Measurements from ENCODE around the gene PRR14L.
A peak's percentile ranks its signal among the peaks of the same experiment; 100 is the strongest.
"Not testable (repeated sequence)": the region's sequence is repeated elsewhere in the genome, so short reads cannot be mapped to it uniquely, and the experiment has no call there.

PRR14L gene

DNA sequence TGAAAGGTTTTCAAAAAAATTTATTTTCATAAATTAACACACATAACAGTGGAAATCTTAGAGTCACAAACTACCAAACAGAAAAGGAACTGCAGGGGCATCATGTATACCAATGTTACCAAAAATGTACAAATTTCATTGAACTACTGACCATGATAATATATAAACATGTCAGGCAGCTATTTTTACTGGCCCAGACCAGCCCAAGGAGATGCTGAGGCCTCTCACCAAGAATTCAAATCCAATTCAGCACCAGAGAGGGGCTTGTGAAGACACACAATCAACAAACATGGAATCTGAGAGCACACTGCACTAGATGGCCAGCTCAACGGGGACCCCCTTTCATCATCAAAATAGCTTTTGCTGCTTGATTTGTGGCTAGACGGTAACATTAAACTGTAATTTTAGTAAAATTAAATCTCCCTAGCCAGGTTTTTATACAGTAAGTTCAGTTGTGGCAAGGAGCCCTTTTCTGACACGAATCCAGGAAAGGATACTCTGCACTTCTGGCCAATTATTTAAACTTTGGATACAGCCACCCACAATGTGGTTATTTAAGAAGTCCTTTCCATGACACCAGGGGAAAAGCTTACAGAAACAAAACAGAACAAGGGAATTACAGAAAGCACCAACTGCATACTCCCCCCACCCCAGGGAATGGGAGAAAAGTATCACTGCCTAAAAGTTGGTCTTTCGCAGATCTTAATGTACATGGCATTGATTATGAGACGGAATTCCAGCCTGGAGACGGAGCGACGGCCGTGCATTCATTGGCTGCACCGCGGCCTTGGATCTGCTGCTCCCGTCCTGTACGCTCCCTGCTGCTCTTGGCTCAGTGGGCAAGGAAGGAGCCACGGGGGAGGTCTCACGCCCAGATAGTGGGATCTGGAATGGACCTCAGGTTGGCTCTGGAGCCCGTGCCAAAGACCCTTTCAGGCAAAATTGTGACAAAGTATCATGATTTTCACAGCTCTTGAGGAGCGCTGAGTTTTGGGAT is 68.3 kb downstream of the PRR14L start:
- no peak for DNase-seq

- DNase-seq, result no peak
Observed at GRCh38 chr22:31680861-31681341, 69.0 kb downstream of the PRR14L start.

- no peak for DNase-seq
Observed at GRCh38 chr22:31678748-31679147, 71.2 kb downstream of the PRR14L start.

GRCh38 chr22:31676700-31677099 is 73.2 kb downstream of the PRR14L start:
- DNase-seq, result peak; percentile 88 to 89

DNA sequence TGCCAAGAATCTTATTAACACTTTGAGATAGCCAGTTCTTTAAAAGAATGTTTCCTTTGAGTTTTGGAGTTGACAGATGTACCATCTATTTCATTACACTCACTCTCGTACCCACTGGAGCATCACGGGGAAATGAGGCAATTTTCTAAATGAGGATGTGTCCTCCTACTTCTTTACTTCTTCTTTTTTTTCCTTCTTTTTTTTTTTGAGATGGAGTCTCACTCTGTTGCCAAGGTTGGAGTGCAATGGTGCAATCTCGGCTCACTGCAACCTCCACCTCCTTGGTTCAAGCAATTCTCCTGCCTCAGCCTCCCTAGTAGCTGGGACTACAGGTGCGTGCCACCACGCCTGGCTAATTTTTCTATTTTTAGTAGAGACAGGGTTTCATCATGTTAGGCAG is 75.7 kb downstream of the PRR14L start:
- DNase-seq, result peak; percentile 42 to 44

DNA sequence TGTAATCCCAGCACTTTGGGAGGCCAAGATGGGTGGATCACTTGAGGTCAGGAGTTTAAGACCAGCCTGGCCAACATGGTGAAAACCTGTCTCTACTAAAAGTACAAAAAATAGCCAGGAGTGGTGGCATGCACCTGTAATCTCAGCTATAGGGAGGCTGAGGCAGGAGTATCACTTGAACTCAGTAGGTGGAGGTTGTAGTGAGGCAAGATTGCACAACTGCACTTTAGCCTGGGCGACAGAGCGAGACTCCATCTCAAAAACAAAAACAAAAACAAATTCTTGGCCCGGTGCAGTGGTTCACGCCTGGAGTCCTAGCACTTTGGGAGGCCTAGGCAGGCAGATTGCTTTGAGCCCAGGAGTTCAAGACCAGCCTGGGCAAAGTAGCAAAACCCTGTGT is 81.1 kb downstream of the PRR14L start:
- not testable (repeated sequence) for DNase-seq

GRCh38 chr22:31662668-31663037 is 87.3 kb downstream of the PRR14L start:
- no peak for DNase-seq

DNA sequence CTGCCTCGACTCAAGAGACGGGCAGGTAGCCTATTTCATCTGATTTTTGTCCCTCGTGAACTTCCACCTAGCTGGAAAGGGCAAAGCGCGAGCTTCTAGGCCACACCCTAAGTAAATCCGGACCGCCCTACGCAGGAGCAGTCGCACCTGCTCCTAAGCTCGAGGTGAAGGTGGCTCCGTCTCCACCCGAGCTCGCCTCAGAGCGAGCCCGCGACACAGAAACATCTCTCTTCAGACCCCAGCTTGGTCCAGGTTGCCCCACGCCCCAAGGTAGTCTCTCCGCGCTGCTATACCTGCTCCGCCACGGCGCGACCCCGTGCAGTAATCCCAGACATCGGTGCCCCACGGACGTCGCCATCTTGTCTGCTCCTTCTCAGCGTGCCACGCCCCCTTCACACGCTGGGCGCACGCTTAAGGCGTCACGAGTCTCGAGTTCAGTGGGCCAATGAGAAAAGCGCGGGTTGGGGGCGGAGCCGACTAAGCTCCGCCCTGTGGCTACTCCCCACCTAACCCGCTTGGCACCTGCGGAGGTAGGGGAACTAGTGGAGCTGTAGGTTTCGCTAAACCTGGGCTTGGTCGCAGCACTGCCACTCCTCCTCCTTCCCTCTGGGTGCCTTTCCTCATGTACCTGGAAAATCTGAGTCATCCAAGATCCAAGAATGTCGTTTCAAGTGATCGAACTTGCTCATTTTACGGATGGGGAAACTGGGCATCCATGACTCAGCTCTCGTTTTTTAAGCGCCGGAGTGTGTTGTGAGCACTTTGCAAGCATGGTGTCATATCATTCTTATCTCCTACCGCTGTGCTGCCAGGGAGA is 87.9 kb downstream of the PRR14L start, which contains the start of gene PISD:
Gene PISD (minus strand): TSS at position 365 of the 817 bp plus-strand sequence. CDS start 7 bp downstream, at position 358.
- peak; percentile 91 to 94 for DNase-seq

GRCh38 chr22:31660860-31661341 is 89.0 kb downstream of the PRR14L start:
- DNase-seq, result not testable (repeated sequence)

DNA sequence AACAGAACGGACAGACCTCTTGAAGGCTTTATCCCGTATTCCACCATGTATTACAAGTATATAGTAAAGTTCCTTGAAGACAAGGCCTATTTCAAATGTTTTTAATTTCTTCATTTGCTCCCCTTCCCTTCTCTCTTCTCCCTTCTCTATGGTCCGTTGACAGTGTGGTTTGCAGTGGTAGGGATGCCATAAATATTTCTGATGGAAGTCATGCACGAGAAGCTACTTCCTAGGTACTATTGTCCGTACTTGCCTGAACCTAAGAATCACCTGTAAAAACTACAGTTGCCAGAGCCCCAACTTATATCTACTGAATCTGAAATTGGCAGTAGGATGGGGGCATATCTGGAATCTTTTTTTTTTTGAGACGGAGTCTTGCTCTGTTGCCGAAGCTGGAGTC is 90.7 kb downstream of the PRR14L start:
- DNase-seq, result no peak

- no peak for DNase-seq
Observed at GRCh38 chr22:31654408-31654807, 95.5 kb downstream of the PRR14L start.

DNA sequence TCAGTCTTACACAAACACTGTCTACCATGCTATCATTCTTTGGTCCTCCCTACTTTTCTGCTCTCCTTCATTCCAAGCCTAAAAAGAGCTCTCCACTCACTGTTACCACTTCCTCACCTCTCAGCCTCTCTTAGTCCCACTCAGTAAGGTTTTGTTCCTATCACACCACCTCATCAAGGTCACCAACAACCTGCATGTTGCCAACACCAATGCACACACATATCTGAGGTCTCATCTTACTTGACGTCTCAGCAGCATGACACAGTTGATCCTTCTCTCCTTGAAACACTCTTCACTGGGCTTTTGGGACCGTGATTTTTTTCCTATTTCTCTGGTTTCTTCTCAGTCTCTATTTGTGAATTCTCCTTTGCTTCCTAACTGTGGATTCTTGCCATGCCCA is 96.0 kb downstream of the PRR14L start:
- DNase-seq, result no peak

GRCh38 chr22:31652911-31653684 is 96.8 kb downstream of the PRR14L start:
- DNase-seq, result no peak

- DNase-seq, result no peak
Observed at GRCh38 chr22:31652088-31652487, 97.8 kb downstream of the PRR14L start.

DNA sequence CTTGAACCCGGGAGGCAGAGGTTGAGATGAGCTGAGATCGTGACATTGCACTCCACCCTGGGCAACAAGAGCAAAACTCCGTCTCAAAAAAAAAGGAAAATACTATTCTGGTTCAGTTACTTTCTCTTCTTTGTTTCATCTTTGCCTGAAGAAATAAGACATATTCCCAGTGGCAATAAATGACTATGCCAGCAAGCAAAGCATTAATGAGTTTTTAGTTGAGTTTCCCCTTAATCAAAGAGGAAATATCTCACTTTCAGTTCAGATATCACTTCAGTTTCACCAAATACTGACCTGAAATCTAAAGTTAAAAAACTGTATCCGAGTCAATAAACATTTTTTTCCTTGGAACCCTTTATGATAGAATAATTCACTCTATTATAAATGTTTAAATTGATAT is 98.3 kb downstream of the PRR14L start:
- no peak for DNase-seq

- no peak for DNase-seq
Observed at GRCh38 chr22:31650391-31650790, 99.5 kb downstream of the PRR14L start.

GRCh38 chr22:31647523-31648320 is 102.2 kb downstream of the PRR14L start:
- DNase-seq, result no peak

DNA sequence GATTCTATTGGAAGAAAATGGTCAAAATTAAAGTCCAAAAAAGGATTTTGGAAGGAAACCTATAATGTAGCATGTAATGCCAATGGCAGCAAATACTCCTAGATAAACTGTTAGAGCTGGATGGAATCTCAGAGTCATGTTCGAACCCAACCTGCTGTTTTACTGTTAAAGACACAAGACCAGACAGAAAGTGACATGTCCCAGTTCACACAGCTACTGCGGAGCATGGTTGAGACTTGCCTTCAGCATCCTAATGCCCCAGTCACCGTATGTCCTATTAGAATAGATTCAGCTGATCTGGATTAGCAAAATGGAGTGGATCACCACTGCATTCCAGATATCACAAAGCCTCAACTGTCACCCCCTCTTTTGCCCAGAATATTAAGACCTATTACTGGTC is 102.9 kb downstream of the PRR14L start:
- no peak for DNase-seq

DNA sequence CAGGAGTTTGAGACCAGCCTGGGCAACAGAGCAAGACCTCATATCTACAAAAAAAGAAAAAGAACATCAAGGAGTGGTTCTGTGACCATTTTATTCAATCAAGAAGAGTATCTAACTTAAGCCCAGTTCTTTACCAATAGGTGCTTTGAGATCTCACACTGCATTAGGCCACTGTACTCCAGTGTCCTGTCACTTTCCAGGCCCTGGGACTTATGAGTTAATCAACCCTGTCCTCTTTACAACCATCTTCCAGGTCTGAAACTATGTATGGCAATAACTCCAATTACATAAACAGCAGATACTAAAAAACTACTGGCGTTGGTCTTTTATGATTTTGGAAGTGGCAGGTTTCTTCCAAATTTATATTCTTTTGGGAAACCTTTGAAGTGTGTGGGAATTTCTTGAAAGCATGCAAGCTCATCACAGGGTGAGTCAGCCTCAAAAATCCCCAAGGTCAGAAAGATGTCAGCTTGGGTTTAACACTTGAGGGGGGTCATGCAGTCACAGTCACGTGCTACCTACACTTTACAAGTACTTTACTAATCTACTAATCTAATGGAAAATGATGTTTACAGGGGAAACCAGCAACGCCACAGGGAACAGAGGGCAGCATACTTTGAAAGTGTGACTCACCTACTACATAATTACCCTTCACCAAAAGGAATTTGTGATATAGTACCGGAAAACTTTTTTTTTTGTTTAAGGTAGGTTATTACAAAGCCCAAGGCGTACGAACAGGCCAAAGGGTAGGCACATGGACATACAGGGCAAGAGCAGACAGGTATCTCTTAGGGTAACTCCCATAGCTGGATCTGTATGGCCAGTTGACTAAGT is 103.5 kb downstream of the PRR14L start:
- no peak for DNase-seq

GRCh38 chr22:31639436-31640039 is 110.4 kb downstream of the PRR14L start:
- DNase-seq, result no peak

Measured in Kasumi-1 (cell line).